GM21723 (cell line): ENCODE data around the gene KCNK10.

Experiments used
- ATAC-seq: cut with Tn5 transposase; IDR thresholded peaks from one replicate; pipeline ENCODE4 v1.9.1; 2021; ENCODE audit warnings: mild to moderate bottlenecking, moderate library complexity; ENCODE audit not compliant: unreplicated experiment

Gene KCNK10

GRCh38 chr14:88231603-88232002, 91.5 kb downstream of the KCNK10 start:
- no peak for ATAC-seq

- ATAC-seq, result no peak
Measured at GRCh38 chr14:88229428-88229827, 93.6 kb downstream of the KCNK10 start.

GRCh38 chr14:88228522-88229236, 94.4 kb downstream of the KCNK10 start:
- ATAC-seq, result no peak

GRCh38 chr14:88227693-88228092, 95.4 kb downstream of the KCNK10 start:
- peak; percentile 63 for ATAC-seq

GRCh38 chr14:88225721-88226120, 97.3 kb downstream of the KCNK10 start:
- ATAC-seq, result no peak

GRCh38 chr14:88218119-88218915, 104.8 kb downstream of the KCNK10 start:
- ATAC-seq, result no peak

- ATAC-seq, result no peak
Measured at GRCh38 chr14:88212691-88213090, 110.4 kb downstream of the KCNK10 start.

- no peak for ATAC-seq
Measured at GRCh38 chr14:88210426-88210825, 112.6 kb downstream of the KCNK10 start.

- peak; percentile 82 for ATAC-seq
Measured at GRCh38 chr14:88209273-88209672, 113.8 kb downstream of the KCNK10 start.

- ATAC-seq, result peak; percentile 46
Measured at GRCh38 chr14:88208858-88209257, 114.2 kb downstream of the KCNK10 start.

- no peak for ATAC-seq
Measured at GRCh38 chr14:88204221-88204620, 118.8 kb downstream of the KCNK10 start.

GRCh38 chr14:88203291-88203690, 119.8 kb downstream of the KCNK10 start:
- no peak for ATAC-seq

GRCh38 chr14:88202286-88202685, 120.8 kb downstream of the KCNK10 start:
- no peak for ATAC-seq

GRCh38 chr14:88201851-88202250, 121.2 kb downstream of the KCNK10 start:
- ATAC-seq, result no peak

- ATAC-seq, result no peak
Measured at GRCh38 chr14:88199882-88200281, 123.2 kb downstream of the KCNK10 start.

GRCh38 chr14:88198446-88198845, 124.6 kb downstream of the KCNK10 start:
- no peak for ATAC-seq

- ATAC-seq, result peak; percentile 89
Measured at GRCh38 chr14:88196925-88197324, 126.1 kb downstream of the KCNK10 start.

GRCh38 chr14:88196116-88196890, 126.8 kb downstream of the KCNK10 start:
- ATAC-seq, result no peak

- no peak for ATAC-seq
Measured at GRCh38 chr14:88195676-88196075, 127.4 kb downstream of the KCNK10 start.

- no peak for ATAC-seq
Measured at GRCh38 chr14:88194531-88194930, 128.5 kb downstream of the KCNK10 start.

GRCh38 chr14:88191605-88192004, 131.5 kb downstream of the KCNK10 start:
- ATAC-seq, result no peak
